Adipocyte (in vitro differentiated cells): ENCODE results near the gene ARID1A.
"Not testable (repeated sequence)": the region's sequence is repeated elsewhere in the genome, so short reads cannot be mapped to it uniquely, and the experiment has no call there.

Experiments
- DNase-seq: peaks from one replicate; pipeline ENCODE4 v3.0.0-alpha.2; 2015; ENCODE audit warnings: low read depth
- H3K27me3 ChIP-seq: replicated peaks from 2 replicates; pipeline ENCODE4 v1.7.0; 2013; ENCODE audit warnings: mild to moderate bottlenecking, low read length, moderate library complexity; ENCODE audit not compliant: control insufficient read depth, insufficient read depth
- H3K36me3 ChIP-seq: 2 replicates; pipeline ENCODE4 v1.7.0; 2013; ENCODE audit warnings: low read length, mild to moderate bottlenecking, moderate library complexity; ENCODE audit not compliant: control insufficient read depth, insufficient read depth, severe bottlenecking
- H3K4me1 ChIP-seq: 2 replicates; pipeline ENCODE4 v1.7.0; 2013; ENCODE audit warnings: mild to moderate bottlenecking, low read length, moderate library complexity; ENCODE audit not compliant: control insufficient read depth, insufficient read depth
- H3K4me3 ChIP-seq: 2 replicates; pipeline ENCODE4 v1.7.0; 2013; ENCODE audit warnings: mild to moderate bottlenecking, low read length, moderate library complexity
- H3K9ac ChIP-seq: 2 replicates; pipeline ENCODE4 v1.7.0; 2013; ENCODE audit warnings: mild to moderate bottlenecking, low read length, moderate library complexity
- H3K9me3 ChIP-seq: 2 replicates; pipeline ENCODE4 v1.7.0; 2013; ENCODE audit warnings: mild to moderate bottlenecking, low read length, moderate library complexity; ENCODE audit not compliant: control insufficient read depth

The ARID1A gene

GRCh38 chr1:26695356-26696118, at the start of gene ARID1A:
ARID1A (plus strand) TSS chr1:26696015; CDS start chr1:26696404, 389 bp downstream.
- Histone ChIP-seq H3K4me1 (peaks cover 55% of the 10 kb centered on the region), H3K9me3 (no peaks in the 10 kb centered on the region), H3K4me3 (peak within 1 kb of the TSS; percentile 82), H3K27me3 (no peaks in the 10 kb centered on the region), H3K36me3 (no peaks in the 10 kb centered on the region), H3K9ac (peak within 1 kb of the TSS; percentile 89)
- peak; percentile 98 for DNase-seq

GRCh38 chr1:26664802-26665201, 31.0 kb upstream of the ARID1A start:
- H3K4me3 ChIP-seq: no peak overlapping the region
- H3K27me3 ChIP-seq: no peaks in the 10 kb centered on the region
- no peaks in the 10 kb centered on the region for H3K9me3 ChIP-seq
- H3K9ac ChIP-seq: no peak overlapping the region
- H3K36me3 ChIP-seq: no peaks in the 10 kb centered on the region
- no peak for DNase-seq
- peaks cover 2% of the 10 kb centered on the region for H3K4me1 ChIP-seq

GRCh38 chr1:26666855-26667254, 29.0 kb upstream of the ARID1A start:
- Histone ChIP-seq H3K27me3 (no peaks in the 10 kb centered on the region), H3K9ac (no peak overlapping the region), H3K4me1 (peaks cover 2% of the 10 kb centered on the region), H3K36me3 (no peaks in the 10 kb centered on the region), H3K4me3 (no peak overlapping the region), H3K9me3 (no peaks in the 10 kb centered on the region)
- peak; percentile 26 for DNase-seq

DNA sequence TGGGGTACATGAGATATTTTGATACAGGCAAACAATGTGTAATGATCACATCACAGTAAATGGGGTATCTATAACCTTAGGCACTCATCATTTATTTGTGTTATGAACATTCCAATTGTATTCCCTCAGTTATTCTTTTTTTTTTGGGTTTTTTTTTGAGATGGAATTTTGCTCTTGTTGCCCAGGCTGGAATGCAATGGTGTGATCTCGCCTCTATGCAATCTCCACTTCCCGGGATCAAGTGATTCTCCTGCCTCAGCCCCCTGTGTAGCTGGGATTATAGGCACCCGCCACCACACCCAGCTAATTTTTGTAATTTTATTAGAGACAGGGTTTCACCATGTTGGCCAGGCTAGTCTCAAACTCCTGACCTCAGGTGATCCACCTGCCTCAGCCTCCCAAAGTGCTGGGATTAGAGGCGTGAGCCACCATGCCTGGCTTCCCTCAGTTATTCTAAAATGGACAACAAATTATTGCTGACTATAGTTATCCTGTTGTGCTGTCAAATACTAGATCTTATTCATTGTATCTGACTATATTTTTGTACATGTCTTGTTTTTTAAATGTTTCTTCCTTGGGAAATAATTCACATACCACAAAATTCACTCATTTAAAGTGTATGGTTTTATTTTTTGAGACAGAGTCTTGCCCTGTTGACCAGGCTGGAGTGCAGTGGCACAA, 27.6 kb upstream of the ARID1A start:
- H3K4me3 ChIP-seq, H3K36me3 ChIP-seq, H3K27me3 ChIP-seq, H3K9ac ChIP-seq, H3K4me1 ChIP-seq, H3K9me3 ChIP-seq: not testable (repeated sequence)
- peak; percentile 45 for DNase-seq

- Histone ChIP-seq H3K9ac (no peak overlapping the region), H3K36me3 (no peaks in the 10 kb centered on the region), H3K4me3 (peak overlapping the region; percentile 51), H3K9me3 (no peaks in the 10 kb centered on the region), H3K27me3 (no peaks in the 10 kb centered on the region), H3K4me1 (peaks cover 13% of the 10 kb centered on the region)
- DNase-seq: peak; percentile 62
These were observed 18.3 kb upstream of the ARID1A start for GRCh38 chr1:26677306-26678115.

DNA sequence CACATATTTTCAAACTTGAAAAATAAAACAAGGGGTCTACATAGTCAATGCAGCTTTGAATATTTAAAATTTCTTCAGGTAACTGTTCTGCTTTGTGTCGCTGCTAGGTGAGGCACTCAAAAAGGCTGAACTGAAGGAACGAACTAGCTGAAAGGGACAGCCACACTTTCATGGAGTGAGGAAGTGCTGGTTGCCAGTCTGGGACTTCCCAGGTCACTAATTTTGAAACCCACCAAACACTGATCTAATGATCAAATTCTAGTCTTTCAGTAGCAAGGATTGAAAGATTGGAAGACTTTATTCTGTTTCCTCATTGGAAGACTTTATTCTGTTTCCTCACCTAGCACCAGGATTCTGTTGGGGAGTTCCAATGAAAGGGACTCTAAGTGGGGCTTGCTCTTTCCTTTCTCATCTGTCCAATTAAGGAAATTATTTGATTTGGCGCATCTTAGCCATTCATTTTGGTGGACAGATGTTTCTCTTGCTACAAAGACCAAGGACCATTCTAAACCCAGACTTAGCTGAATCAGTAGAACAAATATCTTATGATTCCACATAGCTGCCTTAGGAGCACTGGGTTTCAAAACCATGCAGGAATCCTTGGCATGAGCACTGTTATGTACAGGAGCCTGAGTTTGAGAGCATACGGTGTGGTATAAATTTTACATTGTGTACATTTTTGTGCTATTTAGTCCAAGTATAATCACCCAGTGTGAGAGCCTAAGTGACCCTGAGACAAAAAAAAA, 10.9 kb upstream of the ARID1A start:
- DNase-seq: peak; percentile 59
- Histone ChIP-seq H3K36me3 (no peaks in the 10 kb centered on the region), H3K9ac (no peak overlapping the region), H3K4me3 (no peak overlapping the region), H3K9me3 (no peaks in the 10 kb centered on the region), H3K4me1 (no peaks in the 10 kb centered on the region), H3K27me3 (no peaks in the 10 kb centered on the region)

DNA sequence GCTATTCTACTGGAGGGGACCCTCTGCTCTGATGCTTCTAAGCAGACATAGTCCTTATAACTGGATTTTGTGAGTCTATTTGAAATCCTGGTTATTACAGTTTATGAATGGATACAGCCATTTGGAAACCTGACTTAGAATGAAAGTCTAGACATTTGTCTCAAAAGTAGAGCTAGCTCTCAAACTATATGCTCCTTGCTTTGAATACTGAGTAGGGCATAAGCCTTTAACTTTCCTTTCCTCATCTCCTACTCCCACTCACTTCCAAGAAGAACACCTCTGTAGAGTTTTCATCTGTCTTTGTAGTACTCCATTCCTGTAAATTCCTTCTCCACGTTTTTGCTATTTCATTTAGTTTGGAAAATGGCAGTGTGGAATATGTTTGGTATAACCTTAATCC, 9.0 kb upstream of the ARID1A start:
- Histone ChIP-seq H3K36me3 (no peaks in the 10 kb centered on the region), H3K27me3 (no peaks in the 10 kb centered on the region), H3K4me1 (peaks cover 14% of the 10 kb centered on the region), H3K4me3 (no peak overlapping the region), H3K9me3 (no peaks in the 10 kb centered on the region), H3K9ac (no peak overlapping the region)
- DNase-seq: no peak

GRCh38 chr1:26689504-26689903, 6.3 kb upstream of the ARID1A start:
- no peak for DNase-seq
- Histone ChIP-seq H3K36me3 (no peaks in the 10 kb centered on the region), H3K27me3 (no peaks in the 10 kb centered on the region), H3K4me3 (no peak overlapping the region), H3K4me1 (peaks cover 29% of the 10 kb centered on the region), H3K9ac (no peak overlapping the region), H3K9me3 (no peaks in the 10 kb centered on the region)

- H3K9me3 ChIP-seq: no peaks in the 10 kb centered on the region
- H3K9ac ChIP-seq: no peak overlapping the region
- H3K36me3 ChIP-seq: no peaks in the 10 kb centered on the region
- no peak for DNase-seq
- no peak overlapping the region for H3K4me3 ChIP-seq
- no peaks in the 10 kb centered on the region for H3K27me3 ChIP-seq
- H3K4me1 ChIP-seq: peaks cover 36% of the 10 kb centered on the region
These were observed 5.7 kb upstream of the ARID1A start for GRCh38 chr1:26690157-26690556.

DNA sequence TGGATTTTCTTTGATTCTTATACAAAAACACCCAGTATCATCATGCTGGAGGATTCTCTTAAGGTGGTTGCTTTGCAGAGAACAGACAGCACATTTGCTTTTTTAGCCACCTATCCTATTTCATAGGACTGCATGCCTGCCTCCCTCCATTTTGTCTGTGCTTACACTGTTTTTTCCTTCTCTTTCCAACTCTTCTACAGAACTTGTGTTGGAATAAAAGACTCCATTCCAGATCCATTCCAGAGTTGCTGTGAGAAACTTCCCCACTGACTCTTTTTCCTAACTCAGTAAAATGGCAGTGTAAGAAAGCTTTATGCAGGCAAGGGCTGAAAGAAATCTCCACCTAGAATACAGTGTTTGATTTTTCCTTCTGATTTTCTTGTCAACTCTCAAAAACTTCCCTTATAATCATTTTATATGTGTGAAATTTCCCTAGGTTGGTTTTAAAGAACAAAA, 5.2 kb upstream of the ARID1A start:
- Histone ChIP-seq H3K27me3 (no peaks in the 10 kb centered on the region), H3K9me3 (no peaks in the 10 kb centered on the region), H3K36me3 (no peaks in the 10 kb centered on the region), H3K4me1 (peaks cover 36% of the 10 kb centered on the region), H3K9ac (no peak overlapping the region), H3K4me3 (no peak overlapping the region)
- no peak for DNase-seq
